Measurements from ENCODE around the gene HEMGN.
"Not testable (repeated sequence)": the region's sequence is repeated elsewhere in the genome, so short reads cannot be mapped to it uniquely, and the experiment has no call there.

HEMGN gene

DNA sequence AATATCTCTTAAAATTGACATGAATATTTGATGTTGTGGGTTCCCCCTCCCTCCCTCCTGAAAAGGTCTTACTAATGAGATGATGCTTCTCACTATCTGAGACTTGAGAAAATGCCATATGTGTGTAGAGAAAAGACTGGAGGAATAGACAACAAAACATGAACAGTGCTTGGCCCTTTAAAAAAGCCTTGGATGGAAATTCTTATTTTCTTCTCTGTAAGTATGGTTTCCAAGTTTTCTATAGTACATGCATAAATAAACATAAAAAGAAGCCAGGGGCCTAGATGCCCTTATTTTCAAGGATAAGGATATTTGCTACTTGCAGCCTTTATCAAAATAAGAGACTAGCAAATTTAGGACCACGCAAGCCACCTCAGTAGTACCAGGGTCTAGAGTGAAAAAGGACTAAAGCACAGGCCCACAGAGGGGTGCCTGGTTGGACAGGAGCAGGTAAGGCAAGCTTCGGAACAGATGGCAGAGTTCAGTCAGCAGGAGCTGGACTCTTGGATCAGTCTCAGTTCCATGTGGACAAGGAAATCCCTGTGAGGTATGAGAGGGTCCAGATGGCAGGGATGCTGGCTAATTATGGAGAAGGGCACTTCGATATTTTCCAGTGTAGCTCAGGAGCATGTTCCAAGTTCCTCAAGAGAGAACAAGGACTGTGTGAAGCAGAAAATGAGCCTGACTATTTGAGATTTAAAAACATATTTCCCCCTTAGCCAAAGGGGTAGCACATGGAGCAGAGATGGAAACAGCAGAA is 40.6 kb upstream of the HEMGN start:
- Mint-ChIP-seq H3K27ac (no peak overlapping the region), H3K27me3 (no peaks in the 10 kb centered on the region), H3K9me3 (no peaks in the 10 kb centered on the region), H3K36me3 (ENCODE audit: insufficient read depth) (peaks cover 5% of the 10 kb centered on the region), H3K4me1 (ENCODE audit: low read depth in 2 of 2) (peaks cover 6 to 8% of the 10 kb centered on the region in 2 donors), H3K4me3 (no peak overlapping the region)
- ATAC-seq (replicated peaks) (no peak), DNase-seq (no peak)

- H3K9me3 Mint-ChIP-seq; H3K36me3 Mint-ChIP-seq (ENCODE audit: insufficient read depth); H3K4me3 Mint-ChIP-seq; H3K27ac Mint-ChIP-seq; ATAC-seq (replicated peaks); DNase-seq; H3K27me3 Mint-ChIP-seq; H3K4me1 Mint-ChIP-seq (ENCODE audit: low read depth in 2 of 2): not testable (repeated sequence)
These were observed 38.7 kb upstream of the HEMGN start for GRCh38 chr9:97976633-97977032.

- no peak overlapping the region for H3K27ac Mint-ChIP-seq
- no peak overlapping the region for H3K4me3 Mint-ChIP-seq
- ATAC-seq (replicated peaks) (no peak), DNase-seq (no peak)
- H3K36me3 Mint-ChIP-seq (ENCODE audit: insufficient read depth) = peaks cover 3% of the 10 kb centered on the region
- H3K27me3 Mint-ChIP-seq = peaks cover 7 to 14% of the 10 kb centered on the region in 2 donors
- no peaks in the 10 kb centered on the region for H3K9me3 Mint-ChIP-seq
- H3K4me1 Mint-ChIP-seq (ENCODE audit: low read depth in 2 of 2) = peaks cover 0 to 1% of the 10 kb centered on the region in 2 donors
These were observed 37.4 kb upstream of the HEMGN start for GRCh38 chr9:97975376-97975775.

- H3K4me1 Mint-ChIP-seq (ENCODE audit: low read depth in 2 of 2) = peaks cover 0 to 1% of the 10 kb centered on the region in 2 donors
- DNase-seq = no peak
- peaks cover 3% of the 10 kb centered on the region for H3K36me3 Mint-ChIP-seq (ENCODE audit: insufficient read depth)
- ATAC-seq (replicated peaks) = no peak
- H3K9me3 Mint-ChIP-seq = no peaks in the 10 kb centered on the region
- no peak overlapping the region for H3K27ac Mint-ChIP-seq
- H3K27me3 Mint-ChIP-seq = peaks cover 16 to 22% of the 10 kb centered on the region in 2 donors
- H3K4me3 Mint-ChIP-seq = no peak overlapping the region
These were observed 34.8 kb upstream of the HEMGN start for GRCh38 chr9:97972753-97973152.

DNA sequence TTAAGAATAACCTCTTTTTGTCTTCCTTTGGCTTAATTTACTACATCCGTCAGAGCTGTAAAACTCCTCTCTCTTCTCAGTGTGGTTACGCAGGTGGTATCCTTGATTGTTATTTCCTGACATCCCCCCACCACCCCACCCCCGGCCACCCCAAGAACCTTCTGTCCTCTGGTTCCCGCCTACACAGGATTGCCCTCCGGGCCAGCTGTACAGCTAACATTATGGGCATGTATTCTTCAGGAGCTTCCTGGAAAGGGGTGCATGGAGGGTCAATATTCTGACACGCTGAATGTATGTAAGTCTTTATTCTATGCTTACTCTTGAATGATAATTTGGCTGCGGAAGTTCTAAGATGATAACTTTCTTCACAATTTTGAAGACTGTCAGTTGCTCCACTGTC is 32.2 kb upstream of the HEMGN start:
- Mint-ChIP-seq H3K9me3 (no peaks in the 10 kb centered on the region), H3K36me3 (ENCODE audit: insufficient read depth) (peaks cover 3% of the 10 kb centered on the region), H3K27me3 (peaks cover 23 to 32% of the 10 kb centered on the region in 2 donors), H3K4me3 (no peak overlapping the region), H3K4me1 (ENCODE audit: low read depth in 2 of 2) (no peaks in the 10 kb centered on the region), H3K27ac (no peak overlapping the region)
- DNase-seq (no peak), ATAC-seq (replicated peaks) (no peak)

DNA sequence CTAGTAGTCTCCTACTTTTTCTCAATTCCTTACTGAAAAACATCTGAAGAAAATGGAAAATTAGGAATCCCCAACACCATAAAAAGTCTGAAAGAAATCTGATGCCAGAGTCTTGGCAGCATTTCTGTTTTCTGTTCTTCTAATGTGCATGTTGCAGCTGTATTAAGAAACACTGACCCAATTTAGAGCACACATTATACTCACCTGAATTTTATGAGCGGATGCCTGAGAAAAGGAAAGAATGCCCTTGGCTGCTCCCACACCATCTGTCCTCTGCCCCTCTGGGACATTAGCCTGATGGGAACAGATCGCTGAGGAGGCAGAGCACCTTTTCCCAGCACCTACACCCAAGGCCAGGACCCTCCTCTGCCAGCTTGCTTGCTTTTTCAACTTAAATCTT is 31.0 kb upstream of the HEMGN start:
- peaks cover 34 to 37% of the 10 kb centered on the region in 2 donors for H3K27me3 Mint-ChIP-seq
- ATAC-seq (replicated peaks) (no peak), DNase-seq (no peak)
- H3K9me3 Mint-ChIP-seq = no peaks in the 10 kb centered on the region
- H3K4me3 Mint-ChIP-seq = no peak overlapping the region
- H3K36me3 Mint-ChIP-seq (ENCODE audit: insufficient read depth) = peaks cover 3% of the 10 kb centered on the region
- no peak overlapping the region for H3K27ac Mint-ChIP-seq
- H3K4me1 Mint-ChIP-seq (ENCODE audit: low read depth in 2 of 2) = no peaks in the 10 kb centered on the region

GRCh38 chr9:97966493-97966892 is 28.5 kb upstream of the HEMGN start:
- peaks cover 3% of the 10 kb centered on the region for H3K36me3 Mint-ChIP-seq (ENCODE audit: insufficient read depth)
- no peaks in the 10 kb centered on the region for H3K9me3 Mint-ChIP-seq
- no peak for ATAC-seq (replicated peaks)
- no peak for DNase-seq
- no peak overlapping the region for H3K4me3 Mint-ChIP-seq
- peaks cover 30 to 37% of the 10 kb centered on the region in 2 donors for H3K27me3 Mint-ChIP-seq
- no peak overlapping the region for H3K27ac Mint-ChIP-seq
- H3K4me1 Mint-ChIP-seq (ENCODE audit: low read depth in 2 of 2) = no peaks in the 10 kb centered on the region

DNA sequence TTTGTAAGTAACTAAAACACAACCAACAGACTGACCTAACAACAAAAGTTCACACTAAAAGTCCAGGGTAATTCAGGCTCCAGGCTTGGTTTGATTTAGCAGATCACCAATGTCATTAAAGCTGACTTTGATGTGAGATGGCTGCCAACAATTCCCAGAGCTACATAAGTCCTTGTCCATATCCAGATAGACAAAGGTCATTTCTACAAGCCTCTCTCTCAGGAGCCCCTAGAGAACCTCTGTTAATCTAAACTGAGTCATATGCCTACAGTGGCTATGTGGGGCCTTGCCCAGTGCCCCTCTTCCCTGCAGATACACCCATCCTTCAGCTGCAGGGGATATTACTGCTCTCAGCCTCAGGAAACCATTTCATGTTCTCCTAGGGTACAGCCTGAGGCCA is 26.9 kb upstream of the HEMGN start:
- no peak for DNase-seq
- no peak for ATAC-seq (replicated peaks)
- Mint-ChIP-seq H3K27ac (no peak overlapping the region), H3K4me1 (ENCODE audit: low read depth in 2 of 2) (no peaks in the 10 kb centered on the region), H3K4me3 (no peak overlapping the region), H3K27me3 (peaks cover 20 to 27% of the 10 kb centered on the region in 2 donors), H3K9me3 (no peaks in the 10 kb centered on the region), H3K36me3 (ENCODE audit: insufficient read depth) (no peaks in the 10 kb centered on the region)

DNA sequence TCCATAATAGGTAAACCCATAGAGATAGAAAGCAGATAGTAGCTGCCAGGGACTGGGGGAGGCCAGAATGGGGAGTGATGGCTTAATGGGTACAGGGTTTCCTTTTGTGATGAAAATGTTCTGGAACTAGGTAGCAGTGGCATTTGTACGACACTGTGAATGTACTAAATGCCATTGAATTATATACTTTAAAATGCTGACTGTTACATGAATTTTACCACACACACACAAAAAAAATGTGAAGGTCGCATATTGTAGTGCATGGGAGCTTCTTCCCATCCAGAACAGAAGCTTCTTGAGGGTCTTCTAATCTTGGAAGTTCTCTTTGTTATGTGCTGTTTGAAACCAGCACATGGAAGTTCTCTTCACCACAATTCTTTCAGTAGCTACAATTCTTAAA is 25.3 kb upstream of the HEMGN start:
- no peak overlapping the region for H3K27ac Mint-ChIP-seq
- DNase-seq (no peak), ATAC-seq (replicated peaks) (no peak)
- no peak overlapping the region for H3K4me3 Mint-ChIP-seq
- H3K27me3 Mint-ChIP-seq = peaks cover 20 to 26% of the 10 kb centered on the region in 2 donors
- H3K9me3 Mint-ChIP-seq = no peaks in the 10 kb centered on the region
- no peaks in the 10 kb centered on the region for H3K4me1 Mint-ChIP-seq (ENCODE audit: low read depth in 2 of 2)
- H3K36me3 Mint-ChIP-seq (ENCODE audit: insufficient read depth) = no peaks in the 10 kb centered on the region

DNA sequence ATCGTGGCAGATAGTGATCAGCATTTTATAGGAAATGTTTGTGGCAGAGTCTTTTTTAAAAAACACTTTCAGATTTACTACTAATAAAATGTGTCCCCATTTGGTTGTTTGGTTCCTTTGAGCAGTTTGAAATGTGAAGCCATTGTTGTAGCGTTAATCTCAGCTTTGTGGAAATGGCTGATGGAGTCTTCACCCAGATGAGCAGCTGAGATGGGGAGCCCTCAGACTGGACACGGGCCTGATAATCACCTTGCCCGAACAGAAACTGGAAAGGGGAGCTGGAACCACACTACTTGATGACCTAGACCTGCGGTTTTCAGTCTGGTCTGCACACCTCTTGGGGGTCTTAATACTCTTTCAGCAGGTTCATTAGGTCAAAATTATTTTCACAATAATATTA is 24.6 kb upstream of the HEMGN start:
- ATAC-seq (replicated peaks) (no peak), DNase-seq (no peak)
- Mint-ChIP-seq H3K9me3 (no peaks in the 10 kb centered on the region), H3K4me1 (ENCODE audit: low read depth in 2 of 2) (no peaks in the 10 kb centered on the region), H3K27me3 (peaks cover 13 to 20% of the 10 kb centered on the region in 2 donors), H3K27ac (no peak overlapping the region), H3K4me3 (no peak overlapping the region), H3K36me3 (ENCODE audit: insufficient read depth) (no peaks in the 10 kb centered on the region)

- H3K9me3 Mint-ChIP-seq = no peaks in the 10 kb centered on the region
- no peak overlapping the region for H3K4me3 Mint-ChIP-seq
- H3K27me3 Mint-ChIP-seq = peaks cover 12 to 17% of the 10 kb centered on the region in 2 donors
- H3K36me3 Mint-ChIP-seq (ENCODE audit: insufficient read depth) = no peaks in the 10 kb centered on the region
- H3K4me1 Mint-ChIP-seq (ENCODE audit: low read depth in 2 of 2) = no peaks in the 10 kb centered on the region
- DNase-seq = no peak
- no peak overlapping the region for H3K27ac Mint-ChIP-seq
- no peak for ATAC-seq (replicated peaks)
These were observed 24.2 kb upstream of the HEMGN start for GRCh38 chr9:97962136-97962535.

- Mint-ChIP-seq H3K4me3 (no peak overlapping the region), H3K9me3 (no peaks in the 10 kb centered on the region), H3K4me1 (ENCODE audit: low read depth in 2 of 2) (no peaks in the 10 kb centered on the region), H3K27me3 (peaks cover 10 to 17% of the 10 kb centered on the region in 2 donors), H3K27ac (no peak overlapping the region), H3K36me3 (ENCODE audit: insufficient read depth) (no peaks in the 10 kb centered on the region)
- ATAC-seq (replicated peaks) = no peak
- DNase-seq = no peak
These were observed 23.4 kb upstream of the HEMGN start for GRCh38 chr9:97961361-97961760.

GRCh38 chr9:97960678-97961328 is 22.8 kb upstream of the HEMGN start:
- H3K4me1 Mint-ChIP-seq (ENCODE audit: low read depth in 2 of 2); H3K36me3 Mint-ChIP-seq (ENCODE audit: insufficient read depth); H3K27ac Mint-ChIP-seq; H3K9me3 Mint-ChIP-seq; DNase-seq; ATAC-seq (replicated peaks); H3K4me3 Mint-ChIP-seq: not testable (repeated sequence)
- peaks cover 5 to 17% of the 10 kb centered on the region in 2 donors for H3K27me3 Mint-ChIP-seq

DNA sequence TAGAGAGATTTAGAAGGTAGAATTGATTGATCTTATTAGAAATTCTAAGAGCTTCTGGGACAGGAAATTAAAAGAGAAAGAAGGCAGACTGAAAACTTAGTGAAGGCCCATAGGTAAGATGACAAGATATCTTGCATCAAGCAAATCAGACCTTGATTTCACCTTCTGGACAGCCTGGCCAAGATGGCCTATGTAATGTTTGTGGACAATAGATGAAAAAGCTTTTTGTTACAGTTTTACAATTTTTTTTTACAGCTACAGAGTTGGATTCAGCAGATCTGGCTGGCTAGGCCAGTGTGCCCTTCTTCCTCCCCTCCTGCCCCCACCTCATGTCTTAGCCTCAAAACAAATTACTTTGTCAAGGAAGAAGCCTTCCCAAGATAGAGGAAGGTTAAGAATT is 21.6 kb upstream of the HEMGN start:
- H3K4me3 Mint-ChIP-seq = no peak overlapping the region
- H3K36me3 Mint-ChIP-seq (ENCODE audit: insufficient read depth) = no peaks in the 10 kb centered on the region
- no peak for DNase-seq
- peaks cover 5 to 8% of the 10 kb centered on the region in 2 donors for H3K27me3 Mint-ChIP-seq
- no peaks in the 10 kb centered on the region for H3K9me3 Mint-ChIP-seq
- H3K27ac Mint-ChIP-seq = no peak overlapping the region
- no peaks in the 10 kb centered on the region for H3K4me1 Mint-ChIP-seq (ENCODE audit: low read depth in 2 of 2)
- no peak for ATAC-seq (replicated peaks)

All from effector memory CD8-positive, alpha-beta T cell (primary cell).